Caco-2 (cell line): ENCODE measurements around the gene PCBP4. TPM values are rescaled to one million over a fixed set of nuclear protein-coding genes. Genes with fewer than 3 reads are reported as not detected.
A peak's percentile ranks its signal among the peaks of the same experiment; 100 is the strongest.

Source experiments
- BruUV-seq: library from RNA; stranded (reverse); fragments of 400-500 nt; replicated peaks from 2 replicates; lab custom pipeline; 2021; lab: Mats Ljungman, UMichigan
- CTCF ChIA-PET: fragments of 300-600 bp; sonication (Branson Sonifier 250); formaldehyde crosslinking; loops from one replicate; lab custom pipeline; 2022; ENCODE audit warnings: antibody characterized with exemption; lab: Charles Lee
- POLR2A ChIA-PET: fragments of 300-600 bp; sonication (Branson Sonifier 250); formaldehyde crosslinking; loops from one replicate; lab custom pipeline; 2022; ENCODE audit warnings: antibody characterized with exemption; lab: Charles Lee
- DNase-seq, 2 experiments: peaks; one replicate each; pipeline versions ENCODE4 v3.0.0 to v3.0.0-alpha.2; 2020 to 2022
- H3K27me3 ChIP-seq: replicated peaks from 2 replicates; pipeline ENCODE4 v1.6.0; 2011; ENCODE audit warnings: low read length; ENCODE audit not compliant: control insufficient read depth, insufficient read depth
- H3K36me3 ChIP-seq: 2 replicates; pipeline ENCODE4 v1.5.1; 2011; ENCODE audit warnings: low read length; ENCODE audit not compliant: control insufficient read depth, insufficient read depth
- H3K4me1 ChIP-seq: fragments of 250-450 bp; sonication (Bioruptor Pico); 2 replicates; pipeline ENCODE4 v1.5.1; 2020; ENCODE audit warnings: mild to moderate bottlenecking
- H3K4me3 ChIP-seq: 2 replicates; pipeline ENCODE4 v1.5.1; 2011; ENCODE audit warnings: low read depth, mild to moderate bottlenecking, control low read depth, low read length
- H3K9me3 ChIP-seq: fragments of 250-450 bp; sonication (Bioruptor Pico); 2 replicates; pipeline ENCODE4 v1.5.1; 2020; ENCODE audit warnings: mild to moderate bottlenecking, moderate library complexity
- H3K27ac Mint-ChIP-seq: one replicate; pipeline ENCODE4 v1.8.0; 2022; ENCODE audit warnings: mixed read lengths; ENCODE audit not compliant: unreplicated experiment
- H3K27me3 Mint-ChIP-seq: one replicate; pipeline ENCODE4 v1.8.0; 2022; ENCODE audit warnings: mixed read lengths; ENCODE audit not compliant: insufficient read depth, unreplicated experiment
- H3K36me3 Mint-ChIP-seq: one replicate; pipeline ENCODE4 v1.8.0; 2022; ENCODE audit warnings: mild to moderate bottlenecking, mixed read lengths; ENCODE audit not compliant: insufficient read depth, unreplicated experiment
- H3K4me1 Mint-ChIP-seq: one replicate; pipeline ENCODE4 v1.8.0; 2022; ENCODE audit warnings: low read depth, mixed read lengths; ENCODE audit not compliant: unreplicated experiment
- H3K4me3 Mint-ChIP-seq: one replicate; pipeline ENCODE4 v1.8.0; 2022; ENCODE audit warnings: mild to moderate bottlenecking, moderate library complexity, mixed read lengths; ENCODE audit not compliant: unreplicated experiment
- H3K9me3 Mint-ChIP-seq: one replicate; pipeline ENCODE4 v1.8.0; 2022; ENCODE audit warnings: mixed read lengths; ENCODE audit not compliant: unreplicated experiment
- CTCF ChIP-seq, 2 experiments: fragments of 200-600 bp in 1 of 2; IDR thresholded peaks; 1 replicate in 1 of 2; 2 replicates in 1 of 2; pipeline versions ENCODE4 v1.5.1 to v1.8.0; 2011 to 2022; ENCODE audit warnings: antibody characterized with exemption in 1 of 2, control low read depth in 1 of 2, inconsistent platforms in 1 of 2, low read depth in 1 of 2, low read length in 1 of 2, mild to moderate bottlenecking in 1 of 2, moderate library complexity in 1 of 2; ENCODE audit not compliant: insufficient read depth in 1 of 2, severe bottlenecking in 1 of 2, unreplicated experiment in 1 of 2
- intact Hi-C: fragments of 100-400 bp; cut with micrococcal nuclease; formaldehyde crosslinking; loops from one replicate; pipeline ENCODE4 v1.10.0; 2022; ENCODE audit not compliant: unreplicated experiment
- total RNA-seq: library from RNA; stranded (reverse); gene quantifications from 2 replicates; pipeline ENCODE4 v1.2.3, GENCODE V29; 2022

The PCBP4 gene
- total RNA-seq, 1 experiment from 2014 or later, result 46.5 TPM

GRCh38 chr3:51945031-51945840, 22.0 kb downstream of the PCBP4 start:
- no peaks in the 10 kb centered on the region for H3K9me3 ChIP-seq
- intact Hi-C loops, result no loop called here
- H3K4me1 ChIP-seq, result peaks cover 13% of the 10 kb centered on the region
- H3K27me3 ChIP-seq, result no peaks in the 10 kb centered on the region
- no peak overlapping the region for H3K4me3 ChIP-seq
- no TSS peak for BruUV-seq
- TF ChIP-seq CTCF (IDR thresholded peaks at IDR 0.05; ENCODE audit: insufficient read depth in 1 of 2, low read depth in 1 of 2, low read length in 1 of 2, severe bottlenecking in 1 of 2, unreplicated experiment in 1 of 2), result no peak
- ChIA-PET POLR2A (interaction anchor here (0.6 kb wide), 1 partner anchor 407 kb away, joined by 3 read pairs; no protein-coding TSS in a partner anchor), CTCF (no interaction called here)
- Mint-ChIP-seq H3K27me3 (no peaks in the 10 kb centered on the region), H3K9me3 (no peaks in the 10 kb centered on the region), H3K4me3 (no peak overlapping the region), H3K27ac (no peak overlapping the region), H3K4me1 (peaks cover 7% of the 10 kb centered on the region), H3K36me3 (peaks cover 7% of the 10 kb centered on the region)
- no peaks in the 10 kb centered on the region for H3K36me3 ChIP-seq
- DNase-seq, result peak in 1 of 2 experiments; percentile 25

- no peaks in the 10 kb centered on the region for H3K9me3 Mint-ChIP-seq
- POLR2A ChIA-PET, result interaction anchor here (0.6 kb wide), 1 partner anchor 407 kb away, joined by 3 read pairs; no protein-coding TSS in a partner anchor
- H3K4me3 ChIP-seq, result no peak overlapping the region
- H3K27me3 Mint-ChIP-seq, result no peaks in the 10 kb centered on the region
- peaks cover 7% of the 10 kb centered on the region for H3K4me1 Mint-ChIP-seq
- CTCF ChIA-PET, result no interaction called here
- peak overlapping the region; percentile 42 for H3K27ac Mint-ChIP-seq
- no peaks in the 10 kb centered on the region for H3K9me3 ChIP-seq
- BruUV-seq, result no TSS peak
- H3K36me3 Mint-ChIP-seq, result peaks cover 7% of the 10 kb centered on the region
- intact Hi-C loops, result no loop called here
- TF ChIP-seq CTCF (IDR thresholded peaks at IDR 0.05; ENCODE audit: insufficient read depth in 1 of 2, low read depth in 1 of 2, low read length in 1 of 2, severe bottlenecking in 1 of 2, unreplicated experiment in 1 of 2), result no peak
- H3K27me3 ChIP-seq, result no peaks in the 10 kb centered on the region
- H3K4me3 Mint-ChIP-seq, result no peak overlapping the region
- no peak for DNase-seq
- H3K4me1 ChIP-seq, result peaks cover 13% of the 10 kb centered on the region
- no peaks in the 10 kb centered on the region for H3K36me3 ChIP-seq
These were observed 22.7 kb downstream of the PCBP4 start for GRCh38 chr3:51944451-51945021.
